ENCODE measurements around the gene TLR7.

Gene TLR7

GRCh38 chrX:12872741-12873140, 5.9 kb downstream of the TLR7 start:
- Histone ChIP-seq H3K27me3 (ENCODE audit: insufficient read depth, low read length, poor library complexity, severe bottlenecking) (no peaks in the 10 kb centered on the region), H3K9ac (ENCODE audit: low read depth, low read length, poor library complexity, severe bottlenecking) (no peak overlapping the region), H4K20me1 (ENCODE audit: insufficient read depth, low read length, poor library complexity, severe bottlenecking) (no peaks in the 10 kb centered on the region), H3K9me2 (replicated peaks; ENCODE audit: low read depth, low read length) (no peaks in the 10 kb centered on the region), H3K79me2 (ENCODE audit: insufficient read depth, low read length) (no peaks in the 10 kb centered on the region), H3K36me3 (ENCODE audit: insufficient read depth, low read length) (no peaks in the 10 kb centered on the region), H2AFZ (ENCODE audit: low read length) (no peak overlapping the region), H3K4me2 (ENCODE audit: low read depth, low read length, poor library complexity, severe bottlenecking) (no peak overlapping the region), H3F3A (ENCODE audit: low read depth) (no peaks in the 10 kb centered on the region), H3K9me3 (ENCODE audit: insufficient read depth, low read depth, low read length) (no peaks in the 10 kb centered on the region), H3K4me3 (ENCODE audit: low read length, poor library complexity, severe bottlenecking) (no peak overlapping the region), H3K4me1 (ENCODE audit: insufficient read depth, low read length, poor library complexity, severe bottlenecking) (no peaks in the 10 kb centered on the region)
- TF ChIP-seq CTCF (conservative IDR thresholded peaks at IDR 0.05; ENCODE audit: low read length) (no peak), EZH2phosphoT487 (IDR thresholded peaks at IDR 0.05; ENCODE audit: borderline replicate concordance) (no peak)

- Histone ChIP-seq H3K4me1 (ENCODE audit: insufficient read depth, low read length, poor library complexity, severe bottlenecking) (no peaks in the 10 kb centered on the region), H3K9me3 (ENCODE audit: insufficient read depth, low read depth, low read length) (no peaks in the 10 kb centered on the region), H3K4me2 (ENCODE audit: low read depth, low read length, poor library complexity, severe bottlenecking) (no peak overlapping the region)
Measured at GRCh38 chrX:12874581-12874980, 7.7 kb downstream of the TLR7 start.

GRCh38 chrX:12877386-12877785, 10.5 kb downstream of the TLR7 start:
- Histone ChIP-seq H3K4me1 (ENCODE audit: insufficient read depth, low read length, poor library complexity, severe bottlenecking) (no peaks in the 10 kb centered on the region), H3K79me2 (ENCODE audit: insufficient read depth, low read length) (no peaks in the 10 kb centered on the region), H3K9ac (ENCODE audit: low read depth, low read length, poor library complexity, severe bottlenecking) (no peak overlapping the region), H3K36me3 (ENCODE audit: insufficient read depth, low read length) (no peaks in the 10 kb centered on the region), H3K27me3 (ENCODE audit: insufficient read depth, low read length, poor library complexity, severe bottlenecking) (no peaks in the 10 kb centered on the region), H3K9me2 (replicated peaks; ENCODE audit: low read depth, low read length) (no peaks in the 10 kb centered on the region), H2AFZ (ENCODE audit: low read length) (no peak overlapping the region), H4K20me1 (ENCODE audit: insufficient read depth, low read length, poor library complexity, severe bottlenecking) (no peaks in the 10 kb centered on the region), H3K4me3 (ENCODE audit: low read length, poor library complexity, severe bottlenecking) (no peak overlapping the region), H3K4me2 (ENCODE audit: low read depth, low read length, poor library complexity, severe bottlenecking) (no peak overlapping the region), H3F3A (ENCODE audit: low read depth) (no peaks in the 10 kb centered on the region), H3K9me3 (ENCODE audit: insufficient read depth, low read depth, low read length) (no peaks in the 10 kb centered on the region)
- no peak for TF ChIP-seq CTCF (conservative IDR thresholded peaks at IDR 0.05; ENCODE audit: low read length)
- no peak for TF ChIP-seq EZH2phosphoT487 (IDR thresholded peaks at IDR 0.05; ENCODE audit: borderline replicate concordance)

More at GRCh38 chrX:12874581-12874980, 7.7 kb downstream of the TLR7 start:
- H2AFZ ChIP-seq (ENCODE audit: low read length), result no peak overlapping the region
- H3K36me3 ChIP-seq (ENCODE audit: insufficient read depth, low read length), result no peaks in the 10 kb centered on the region
- no peaks in the 10 kb centered on the region for H4K20me1 ChIP-seq (ENCODE audit: insufficient read depth, low read length, poor library complexity, severe bottlenecking)
- H3F3A ChIP-seq (ENCODE audit: low read depth), result no peaks in the 10 kb centered on the region
- TF ChIP-seq EZH2phosphoT487 (IDR thresholded peaks at IDR 0.05; ENCODE audit: borderline replicate concordance), result no peak
- TF ChIP-seq CTCF (conservative IDR thresholded peaks at IDR 0.05; ENCODE audit: low read length), result no peak
- no peaks in the 10 kb centered on the region for H3K27me3 ChIP-seq (ENCODE audit: insufficient read depth, low read length, poor library complexity, severe bottlenecking)
- H3K4me3 ChIP-seq (ENCODE audit: low read length, poor library complexity, severe bottlenecking), result no peak overlapping the region
- H3K9ac ChIP-seq (ENCODE audit: low read depth, low read length, poor library complexity, severe bottlenecking), result no peak overlapping the region
- no peaks in the 10 kb centered on the region for H3K9me2 ChIP-seq (replicated peaks; ENCODE audit: low read depth, low read length)
- no peaks in the 10 kb centered on the region for H3K79me2 ChIP-seq (ENCODE audit: insufficient read depth, low read length)

Measured in Loucy (cell line).